HepG2 (cell line): ENCODE measurements around the gene DENND4C.

ENCODE experiments used
- CTCF ChIP-seq: sonication (generic); formaldehyde crosslinking; IDR thresholded peaks from 2 replicates; pipeline ENCODE4 v1.5.0; 2020; ENCODE audit warnings: mild to moderate bottlenecking, missing genetic modification reagents, moderate library complexity
- E2F5 ChIP-seq: sonication (generic); formaldehyde crosslinking; conservative IDR thresholded peaks from 2 replicates; pipeline ENCODE4 v1.4.0; 2020; ENCODE audit warnings: missing genetic modification reagents
- ELF1 ChIP-seq: sonication (generic); formaldehyde crosslinking; IDR thresholded peaks from 2 replicates; pipeline ENCODE4 v1.4.0; 2020; ENCODE audit warnings: missing genetic modification reagents
- GLI4 ChIP-seq: sonication (generic); formaldehyde crosslinking; IDR thresholded peaks from 2 replicates; pipeline ENCODE4 v1.5.1; 2020; ENCODE audit warnings: missing genetic modification reagents, mild to moderate bottlenecking, moderate library complexity, borderline replicate concordance
- JUN ChIP-seq: sonication (generic); formaldehyde crosslinking; IDR thresholded peaks from 2 replicates; pipeline ENCODE4 v1.4.0; 2020; ENCODE audit warnings: mild to moderate bottlenecking, missing genetic modification reagents
- KDM4B ChIP-seq: sonication (generic); formaldehyde crosslinking; IDR thresholded peaks from 2 replicates; pipeline ENCODE4 v1.4.0; 2020; ENCODE audit warnings: missing genetic modification reagents
- NFRKB ChIP-seq: fragments of 450-650 bp; IDR thresholded peaks from 2 replicates; pipeline ENCODE4 v1.6.1; 2017
- PRDM10 ChIP-seq: sonication (generic); formaldehyde crosslinking; IDR thresholded peaks from 2 replicates; pipeline ENCODE4 v1.4.0; 2020; ENCODE audit warnings: low read depth, missing genetic modification reagents
- PREB ChIP-seq: sonication (generic); formaldehyde crosslinking; IDR thresholded peaks from 2 replicates; pipeline ENCODE4 v1.4.0; 2020; ENCODE audit warnings: missing genetic modification reagents
- RFX5 ChIP-seq: IDR thresholded peaks from 2 replicates; pipeline ENCODE4 v1.6.1; 2011; ENCODE audit warnings: low read depth, low read length, improper control_type of control experiment
- YY1 ChIP-seq: IDR thresholded peaks from 2 replicates; pipeline ENCODE4 v1.6.1; 2011; ENCODE audit warnings: low read length, low read depth, moderate library complexity, mild to moderate bottlenecking; ENCODE audit not compliant: insufficient read depth, insufficient replicate concordance
- ZBTB7B ChIP-seq: sonication (generic); formaldehyde crosslinking; IDR thresholded peaks from 2 replicates; pipeline ENCODE4 v1.4.0; 2020; ENCODE audit warnings: missing genetic modification reagents
- ZFP62 ChIP-seq: sonication (generic); formaldehyde crosslinking; IDR thresholded peaks from 2 replicates; pipeline ENCODE4 v1.4.0; 2020; ENCODE audit warnings: missing genetic modification reagents

GRCh38 chr9:19381656-19382055 is 151.2 kb downstream of the DENND4C start:
- TF ChIP-seq PRDM10 = no peak
- TF ChIP-seq ZFP62 (CRISPR knock-in tag) = no peak
- TF ChIP-seq RFX5 = no peak
- no peak for TF ChIP-seq GLI4 (CRISPR knock-in tag)
- TF ChIP-seq PREB (CRISPR knock-in tag) = no peak
- TF ChIP-seq ELF1 (CRISPR knock-in tag) = no peak
- no peak for TF ChIP-seq CTCF (CRISPR knock-in tag)
- no peak for TF ChIP-seq JUN (CRISPR knock-in tag)
- no peak for TF ChIP-seq YY1
- TF ChIP-seq KDM4B (CRISPR knock-in tag) = no peak
- TF ChIP-seq E2F5 = no peak
- no peak for TF ChIP-seq ZBTB7B (CRISPR knock-in tag)
- TF ChIP-seq NFRKB = no peak
